Measurements from ENCODE around the gene SCO2.

The SCO2 gene

DNA sequence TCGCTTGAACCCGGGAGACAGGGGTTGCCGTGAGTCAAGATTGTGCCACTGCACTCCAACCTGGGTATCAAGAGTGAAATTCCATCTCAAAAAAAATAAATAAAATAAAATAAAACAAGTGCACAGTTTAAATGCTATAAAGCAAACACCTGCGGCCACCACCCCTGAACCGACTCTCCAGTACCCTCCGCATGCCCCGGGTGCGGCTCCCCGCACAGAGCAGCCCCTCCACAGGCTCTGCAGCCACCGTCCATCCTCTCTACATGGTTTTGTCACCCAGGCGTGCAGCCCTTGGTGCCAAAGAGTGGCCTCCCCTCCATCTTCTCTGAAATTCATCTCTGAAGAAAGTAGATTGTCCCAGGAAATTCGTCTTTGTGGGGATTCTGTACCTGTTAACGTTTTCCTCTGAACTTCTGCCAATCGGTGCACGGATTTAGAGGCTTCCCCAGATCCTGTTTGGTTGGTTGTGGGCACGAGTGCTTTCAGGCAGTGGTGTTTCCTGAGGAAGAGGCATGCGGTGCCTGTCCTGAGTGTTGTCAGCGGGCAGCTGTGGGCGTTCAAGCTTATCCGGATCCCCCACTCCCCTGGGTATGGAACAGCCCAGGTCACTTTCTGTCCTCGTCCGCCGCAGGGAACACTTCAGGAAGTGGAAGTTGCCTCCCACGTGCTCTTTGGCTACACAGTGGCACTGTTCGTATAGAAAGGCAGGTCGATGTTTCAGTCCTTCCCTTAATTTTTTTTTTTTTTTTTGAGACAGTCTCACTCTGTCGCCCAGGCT, 34.7 kb downstream of the SCO2 start:
- no peak for DNase-seq

DNA sequence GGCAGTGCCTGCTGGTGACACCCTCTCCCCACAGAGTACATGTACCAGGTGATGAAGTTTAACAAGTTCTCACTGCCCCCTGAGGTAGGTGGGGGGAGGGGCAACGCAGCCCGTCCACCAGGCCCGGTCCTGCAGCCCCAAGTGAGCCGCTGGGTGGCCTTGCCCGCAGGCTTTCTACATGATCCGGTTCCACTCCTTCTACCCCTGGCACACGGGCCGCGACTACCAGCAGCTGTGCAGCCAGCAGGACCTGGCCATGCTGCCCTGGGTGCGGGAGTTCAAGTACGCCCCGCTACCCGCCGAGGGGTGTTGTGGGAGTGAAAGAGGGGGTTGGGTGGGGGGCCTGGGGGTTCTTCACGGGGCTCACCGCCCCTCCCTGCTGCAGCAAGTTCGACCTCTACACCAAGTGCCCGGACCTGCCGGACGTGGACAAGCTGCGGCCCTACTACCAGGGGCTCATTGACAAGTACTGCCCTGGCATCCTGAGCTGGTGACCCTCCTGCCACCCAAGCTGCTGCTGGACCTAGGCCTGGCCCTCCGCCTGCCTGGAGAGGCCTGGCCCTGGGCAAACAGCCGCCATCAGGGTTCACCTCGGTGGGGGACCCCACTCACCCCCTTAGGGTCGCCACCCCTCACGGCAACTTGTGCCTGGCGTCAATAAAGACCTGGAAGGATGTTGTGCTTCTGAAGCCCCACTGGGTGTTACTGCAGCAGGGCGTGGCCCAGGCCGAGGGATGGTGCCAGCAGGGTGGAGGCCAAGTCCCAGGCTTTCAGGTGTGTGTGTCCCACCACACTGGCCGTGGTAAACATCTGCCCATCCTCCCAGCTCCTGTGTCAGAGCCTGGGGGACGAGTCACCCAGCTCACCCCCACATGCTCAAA, 35.8 kb downstream of the SCO2 start:
- no peak for DNase-seq

DNA sequence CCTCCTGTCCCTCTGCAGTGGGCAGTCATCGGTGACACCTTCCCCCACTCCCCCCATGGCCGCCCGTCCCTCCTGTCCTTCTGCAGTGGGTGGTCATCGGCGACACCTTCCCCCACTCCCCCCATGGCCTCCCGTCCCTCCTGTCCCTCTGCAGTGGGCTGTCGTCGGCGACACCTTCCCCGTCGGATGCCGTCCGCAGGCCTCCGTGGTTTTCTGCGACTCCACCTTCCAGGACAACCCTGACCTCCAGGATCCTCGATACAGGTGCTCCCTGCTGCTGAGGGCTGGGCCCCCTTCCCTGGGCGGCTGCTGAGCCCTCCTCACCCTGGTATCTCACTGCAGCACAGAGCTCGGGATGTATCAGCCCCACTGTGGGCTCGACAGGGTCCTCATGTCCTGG, 36.5 kb downstream of the SCO2 start:
- DNase-seq, result no peak

DNA sequence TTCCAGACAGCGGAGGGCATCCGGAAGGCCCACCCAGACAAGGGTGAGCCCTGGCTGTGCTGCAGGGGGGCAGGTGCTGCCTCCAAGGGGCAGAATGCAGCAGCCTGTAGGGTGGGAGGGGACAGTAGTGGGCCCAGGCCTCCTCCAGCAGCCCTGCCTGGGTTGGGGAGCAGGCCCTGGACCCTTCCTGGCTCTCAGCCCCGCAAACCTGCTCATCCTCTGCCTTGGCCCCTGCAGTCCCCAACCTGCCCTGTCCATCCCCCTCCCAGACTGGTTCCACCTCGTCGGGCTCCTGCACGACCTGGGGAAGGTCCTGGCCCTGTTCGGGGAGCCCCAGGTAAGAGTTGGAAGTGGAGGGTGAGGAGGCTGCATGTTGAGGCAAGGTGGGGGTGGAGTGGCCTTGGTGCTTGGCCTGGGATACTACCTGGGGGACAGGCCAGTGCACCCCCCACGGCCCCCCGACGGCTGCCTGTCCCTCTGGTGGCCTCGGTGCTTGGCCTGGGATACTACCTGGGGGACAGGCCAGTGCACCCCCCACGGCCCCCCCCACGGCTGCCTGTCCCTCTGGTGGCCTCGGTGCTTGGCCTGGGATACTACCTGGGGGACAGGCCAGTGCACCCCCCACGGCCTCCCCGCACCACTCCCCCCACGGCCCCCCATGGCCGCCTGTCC, 37.3 kb downstream of the SCO2 start:
- DNase-seq, result no peak

DNA sequence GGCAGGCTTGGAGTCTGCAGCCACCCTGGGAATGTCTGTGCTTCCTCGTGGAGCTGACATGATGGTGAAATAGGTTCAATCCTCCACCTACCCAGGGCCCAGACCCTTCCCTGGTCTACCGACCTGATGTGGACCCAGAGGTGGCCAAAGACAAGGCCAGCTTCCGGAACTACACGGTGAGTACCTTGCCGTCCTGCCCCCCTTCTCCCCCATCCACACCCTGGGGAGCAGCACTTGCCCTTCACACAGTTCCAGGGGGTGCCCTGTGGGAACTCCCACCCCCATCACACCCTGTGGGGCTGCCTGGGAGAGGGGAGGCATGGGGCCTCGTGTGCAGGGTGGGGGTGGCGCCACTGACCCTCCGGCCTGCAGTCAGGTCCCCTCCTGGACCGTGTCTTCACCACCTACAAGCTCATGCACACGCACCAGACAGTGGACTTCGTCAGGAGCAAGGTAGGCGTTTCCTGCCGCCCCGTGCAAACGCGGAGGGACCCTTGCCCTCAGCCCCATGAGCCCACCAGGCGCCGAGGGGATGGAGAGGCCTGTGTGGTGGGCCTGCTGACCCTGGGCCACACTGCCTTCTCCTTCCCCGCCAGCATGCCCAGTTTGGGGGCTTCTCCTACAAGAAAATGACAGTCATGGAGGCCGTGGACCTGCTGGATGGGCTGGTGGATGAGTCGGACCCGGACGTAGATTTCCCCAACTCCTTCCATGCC, 38.0 kb downstream of the SCO2 start:
- DNase-seq, result no peak

DNA sequence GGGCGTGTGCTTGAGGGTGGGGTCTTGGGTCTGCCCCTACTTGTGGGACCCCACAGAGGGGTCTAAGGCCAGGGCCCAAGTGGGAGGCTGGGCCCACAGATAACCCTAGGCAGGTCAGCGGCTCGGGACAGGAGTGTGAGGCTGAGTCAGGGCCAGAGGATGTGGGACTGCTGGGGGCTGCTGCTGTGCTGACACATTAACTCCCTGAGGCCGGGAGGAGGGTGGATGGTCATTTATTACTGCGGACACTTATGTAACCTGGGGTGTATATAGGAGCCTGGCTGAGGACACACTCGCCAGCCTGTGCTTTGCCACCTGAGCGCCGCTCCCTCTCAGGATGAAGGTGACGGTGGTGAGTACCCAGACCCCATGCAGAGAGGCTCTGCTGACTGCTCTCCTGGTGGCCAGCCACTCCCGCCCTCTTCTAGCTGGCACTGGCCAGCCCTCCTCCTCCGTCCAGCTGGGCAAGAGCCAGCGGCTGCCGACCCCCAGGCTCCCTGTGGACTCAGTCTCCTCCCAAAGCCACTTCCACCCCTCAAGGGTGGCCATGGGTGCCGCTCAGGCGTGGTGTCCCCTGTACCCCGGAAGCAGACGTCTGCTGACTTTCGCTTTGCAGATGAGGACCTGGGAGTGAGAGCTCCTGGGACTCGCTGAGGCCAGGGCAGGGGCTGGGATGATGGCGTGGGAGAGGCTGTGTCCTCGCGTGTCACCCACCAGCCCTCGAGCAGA, 38.7 kb downstream of the SCO2 start, which contains the start of gene MIOX:
Gene MIOX, plus strand, starts transcription at position 299 of the 729 bp plus-strand sequence. Its CDS starts 39 bp downstream, at position 338.
- no peak for DNase-seq

DNA sequence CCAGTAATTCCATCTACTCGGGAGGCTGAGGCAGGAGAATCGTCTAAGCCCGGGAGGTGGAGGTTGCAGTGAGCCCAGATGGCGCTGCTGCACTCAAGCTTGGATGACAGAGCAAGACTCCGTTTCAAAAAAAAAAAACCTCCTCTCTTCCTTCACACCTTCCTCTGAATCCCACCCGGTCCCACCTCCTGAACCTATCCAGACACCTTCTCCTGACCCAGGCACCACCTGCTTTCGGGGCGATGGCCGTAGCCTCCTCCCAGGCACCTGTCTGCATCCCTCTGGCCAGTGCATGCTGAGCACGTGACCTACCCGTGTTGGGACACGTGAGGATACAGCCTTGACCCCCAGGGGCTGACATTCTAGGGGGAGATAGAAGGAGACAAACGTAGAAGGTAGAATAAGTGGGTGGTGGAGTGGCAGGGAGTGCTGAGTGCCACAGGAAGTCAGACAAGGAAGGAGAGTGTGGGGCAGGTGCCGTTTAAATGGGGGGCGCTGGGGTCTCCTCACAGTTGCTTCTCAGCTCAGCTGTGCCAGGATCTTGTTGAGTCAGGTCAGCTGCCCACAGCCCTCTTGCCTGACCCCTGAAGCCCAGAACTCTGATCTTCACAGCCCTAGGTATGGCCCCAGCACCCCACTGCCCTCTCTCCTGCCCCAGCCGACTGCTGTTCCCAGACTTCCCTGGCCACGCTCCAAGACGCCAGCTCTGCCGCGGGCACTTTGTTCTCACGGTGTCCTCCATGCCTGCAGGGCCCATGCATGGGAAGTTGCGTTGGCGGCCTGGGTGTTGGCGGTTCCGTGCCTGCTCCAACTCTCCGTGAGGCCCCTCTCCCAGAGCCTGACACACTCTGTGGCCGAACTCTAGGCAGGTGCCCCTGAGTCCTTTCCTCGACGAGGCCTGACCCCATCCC, 39.9 kb downstream of the SCO2 start:
- DNase-seq, result no peak

DNA sequence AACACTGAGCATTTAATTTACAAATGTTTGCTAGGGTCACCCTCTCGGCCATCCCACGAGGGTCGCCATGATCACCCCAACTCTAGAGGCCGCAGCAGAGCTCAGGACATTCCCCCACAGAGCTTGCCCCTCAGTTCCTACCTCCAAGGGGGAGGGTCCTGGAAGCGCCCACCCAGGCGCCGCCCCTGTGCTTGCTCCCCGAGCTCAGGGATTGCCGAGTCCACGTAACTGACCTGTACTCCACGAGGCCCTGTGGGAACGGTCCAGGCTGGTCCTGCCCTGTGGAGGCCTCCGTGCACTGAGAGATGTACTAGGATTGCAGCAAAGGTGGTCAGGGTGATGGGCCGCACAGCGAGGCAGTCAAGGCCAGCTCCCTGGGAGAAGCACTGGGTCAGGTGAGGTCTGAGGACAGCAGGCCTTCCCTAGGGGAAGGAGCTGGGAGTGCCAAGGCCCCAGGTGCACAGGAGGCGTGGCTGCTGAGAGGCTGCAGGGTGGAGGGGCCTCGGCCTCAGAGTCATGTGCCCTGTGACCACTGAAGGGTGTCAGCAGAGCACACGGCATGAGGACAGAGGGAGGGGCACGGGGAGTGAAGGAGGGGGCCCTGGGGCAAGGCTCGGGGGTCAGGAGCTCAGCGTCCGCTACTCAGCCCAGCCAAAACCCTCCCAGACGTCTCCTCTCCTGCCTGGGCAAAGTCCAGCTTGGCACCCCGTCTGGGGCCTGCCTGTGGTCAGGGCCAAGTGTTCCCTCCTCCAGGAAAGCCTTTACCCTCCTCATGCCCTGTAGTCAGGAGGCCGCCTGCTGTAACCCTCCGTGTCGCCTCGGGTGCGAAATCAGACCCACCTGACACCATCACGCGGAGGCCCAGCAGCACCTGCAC, 41.2 kb downstream of the SCO2 start:
- DNase-seq, result no peak

DNA sequence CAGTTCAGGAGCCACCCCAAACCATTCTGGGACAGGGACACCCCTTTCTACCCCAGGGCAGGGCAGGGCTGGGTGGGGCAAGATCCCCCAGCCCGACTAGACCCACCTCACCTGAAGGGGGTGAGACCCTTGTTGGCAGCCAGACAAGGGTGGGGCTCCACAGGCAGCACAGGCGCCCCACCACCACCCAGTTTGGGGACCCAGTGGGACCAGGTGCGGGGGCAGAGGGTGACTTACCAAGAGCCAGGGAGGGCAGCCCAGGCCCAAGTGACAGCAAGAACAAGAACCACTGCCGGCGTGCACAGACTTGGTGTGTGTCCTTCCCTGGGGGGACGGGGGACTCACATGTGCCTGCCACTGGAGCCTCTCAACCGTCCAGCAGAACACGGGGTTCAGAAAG, 41.8 kb downstream of the SCO2 start:
- no peak for DNase-seq

DNA sequence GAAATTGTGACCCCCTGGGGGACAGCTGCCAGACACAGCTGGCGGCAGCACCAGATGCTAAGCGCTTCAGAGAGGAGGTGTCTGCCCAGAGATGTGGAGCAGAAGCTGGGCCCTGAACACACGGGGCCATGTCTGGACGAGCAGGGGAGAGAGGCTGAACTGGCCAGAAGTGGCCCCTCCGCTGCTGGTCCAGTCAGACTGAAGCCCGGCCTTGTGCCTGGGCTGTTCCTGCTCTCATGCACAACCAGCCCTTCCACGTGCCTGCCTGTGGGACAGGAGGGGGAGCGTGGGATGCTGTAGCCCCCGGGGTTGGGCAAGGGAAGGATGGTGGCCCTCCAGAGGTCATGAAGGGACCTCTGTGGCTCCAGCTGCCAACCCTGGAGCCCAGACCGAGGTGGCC, 42.3 kb downstream of the SCO2 start:
- DNase-seq, result no peak

DNA sequence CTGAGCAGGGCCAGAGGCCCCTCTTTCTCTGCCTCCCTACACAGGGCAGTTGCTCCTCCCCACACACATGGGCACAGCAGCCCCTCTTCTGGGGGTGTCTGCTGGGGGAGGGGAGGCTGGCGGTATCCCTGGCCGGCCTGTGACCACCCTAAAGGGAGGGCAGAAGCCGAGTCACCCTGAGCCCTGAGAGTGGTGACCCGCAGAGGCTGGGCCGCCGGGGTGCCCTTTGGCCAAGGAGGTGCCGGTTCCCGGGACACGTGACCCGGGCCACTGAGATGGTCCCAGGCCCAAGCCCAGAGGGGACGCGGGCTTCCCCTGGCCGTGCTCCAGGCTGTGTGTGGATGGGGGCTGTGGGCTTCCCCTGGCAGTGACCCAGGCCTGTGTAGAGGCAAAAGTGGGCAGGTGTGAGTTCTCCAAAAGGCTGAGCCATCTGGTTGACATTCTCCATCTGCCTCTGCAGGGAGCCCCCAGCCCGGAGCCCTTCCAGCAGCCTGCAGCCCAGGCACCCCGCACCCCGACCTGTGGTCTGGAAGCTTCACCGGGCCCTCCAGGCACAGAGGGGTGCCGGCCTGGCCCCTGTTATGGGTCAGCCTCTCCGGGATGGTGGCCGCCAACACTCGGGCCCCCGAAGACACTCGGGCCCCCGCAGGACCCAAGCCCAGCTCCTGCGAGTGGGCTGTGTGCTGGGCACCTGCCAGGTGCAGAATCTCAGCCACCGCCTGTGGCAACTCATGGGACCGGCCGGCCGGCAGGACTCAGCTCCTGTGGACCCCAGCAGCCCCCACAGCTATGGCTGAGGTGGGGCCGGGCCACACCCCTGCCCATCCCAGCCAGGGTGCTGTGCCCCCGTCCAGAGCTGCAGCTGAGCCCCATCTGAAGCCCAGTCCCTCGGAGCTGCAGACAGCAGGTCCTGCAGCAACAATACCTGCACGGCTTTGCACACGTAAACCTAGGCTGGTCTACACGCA, 43.0 kb downstream of the SCO2 start:
- DNase-seq, result no peak

DNA sequence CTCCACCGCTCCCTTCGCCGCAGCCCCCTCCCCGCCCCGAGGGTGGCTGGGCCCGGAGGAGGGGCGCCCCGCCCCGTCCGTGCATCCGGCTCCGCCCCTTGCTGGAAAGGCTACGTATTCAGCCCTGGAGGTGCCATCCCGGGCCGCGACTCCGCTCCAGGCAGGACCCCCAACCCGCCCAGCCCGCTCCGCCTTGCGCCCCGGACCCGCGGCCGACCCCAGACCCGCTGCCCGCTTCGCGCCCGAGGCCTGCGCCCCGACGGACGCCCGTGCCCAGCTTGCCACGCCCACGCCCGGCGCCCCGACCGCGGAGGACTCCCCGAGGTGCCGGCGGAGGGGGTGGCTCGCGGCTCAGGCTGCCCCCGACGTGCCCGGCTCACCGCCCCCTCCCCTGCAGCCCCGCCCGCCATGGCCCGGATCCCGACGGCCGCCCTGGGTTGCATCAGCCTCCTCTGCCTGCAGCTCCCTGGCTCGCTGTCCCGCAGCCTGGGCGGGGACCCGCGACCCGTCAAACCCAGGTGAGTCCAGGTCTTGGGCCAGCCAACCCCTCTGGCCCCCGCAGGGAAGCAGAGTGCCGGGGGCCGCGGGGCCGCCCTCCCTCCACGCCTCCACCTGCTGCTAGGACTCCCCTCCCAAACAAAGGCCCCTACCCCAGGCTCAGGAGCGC, 43.8 kb downstream of the SCO2 start, which contains the start of gene ADM2:
Gene ADM2, plus strand, starts transcription at position 104 of the 667 bp plus-strand sequence. Its CDS starts 305 bp downstream, at position 409.
- peak; percentile 47 to 51 for DNase-seq

DNA sequence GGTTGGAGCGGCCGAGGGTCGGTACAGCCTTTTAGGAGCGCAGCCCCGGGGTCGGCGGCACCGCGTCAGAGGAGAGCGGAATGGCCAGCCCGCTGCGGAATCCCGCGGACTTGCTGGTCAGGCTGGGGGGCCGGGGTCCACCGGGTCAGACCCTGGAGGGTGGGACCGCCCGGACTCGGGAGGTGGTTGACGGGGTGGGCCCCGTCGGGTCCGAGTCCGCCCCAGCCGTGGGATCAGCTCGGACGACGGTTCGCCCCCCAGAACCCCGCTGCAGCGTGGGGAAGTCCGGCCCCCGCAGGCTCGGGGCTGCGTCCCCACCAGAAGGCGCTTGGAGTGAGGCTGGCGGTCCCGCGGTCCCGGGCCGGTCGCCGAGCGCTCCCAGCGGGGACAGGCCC, 44.4 kb downstream of the SCO2 start:
- DNase-seq, result no peak

DNA sequence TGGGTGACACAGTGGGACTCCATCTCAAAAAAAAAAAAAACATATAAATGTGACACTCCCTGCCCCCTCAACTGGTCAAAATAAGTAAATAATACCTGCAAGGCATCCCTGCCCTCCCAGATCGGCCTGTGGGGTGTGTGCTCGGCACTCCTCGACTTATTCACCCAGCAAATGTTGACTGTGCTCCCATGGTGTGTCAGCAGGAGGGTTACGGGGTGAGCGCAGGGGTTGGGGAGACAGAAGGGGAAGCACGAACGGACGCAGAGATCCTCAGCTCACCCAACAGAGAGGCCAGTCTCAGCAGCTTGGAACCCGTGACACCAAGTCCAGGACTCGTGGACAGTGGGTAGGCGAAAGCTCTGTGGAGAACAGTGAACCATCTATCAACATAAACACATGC, 45.7 kb downstream of the SCO2 start:
- DNase-seq, result no peak

DNA sequence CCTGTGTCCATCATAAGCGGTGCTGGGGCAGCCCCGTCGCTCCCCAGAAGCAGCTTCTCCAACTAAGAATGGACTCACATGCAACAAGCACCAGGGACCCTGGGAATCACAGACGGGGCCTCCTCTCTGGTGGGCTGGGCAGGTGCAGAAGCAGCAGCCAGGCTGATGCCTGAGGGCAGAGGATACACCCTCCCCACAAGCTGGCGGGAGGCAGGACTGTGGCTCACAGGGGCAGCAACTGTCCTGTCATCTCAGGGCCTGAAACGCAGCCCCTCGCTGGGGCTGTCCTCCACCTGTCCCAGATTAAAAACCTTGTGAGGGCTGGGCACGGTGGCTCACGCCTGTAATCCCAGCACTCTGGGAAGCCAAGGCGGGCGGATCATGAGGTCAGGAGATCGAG, 47.5 kb downstream of the SCO2 start:
- DNase-seq, result no peak

DNA sequence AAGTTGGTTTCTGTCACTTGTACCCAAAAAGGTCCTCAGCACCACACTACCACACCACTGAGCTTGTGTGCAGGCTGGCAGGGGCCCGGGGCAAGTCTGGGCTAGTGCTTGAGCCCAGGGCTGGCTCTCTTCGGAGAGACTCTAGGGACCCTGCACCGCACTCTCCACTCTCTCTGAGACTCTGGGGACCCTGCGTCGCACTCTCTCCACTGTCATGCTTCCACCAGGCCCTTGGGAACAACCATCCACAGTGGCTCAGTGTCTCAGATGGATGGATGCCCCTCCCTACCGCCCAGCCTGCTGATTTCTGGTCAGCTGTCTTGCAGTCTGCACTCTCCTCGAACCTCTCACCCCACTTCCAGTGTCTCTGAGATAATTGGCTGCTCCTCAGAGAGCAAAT, 48.5 kb downstream of the SCO2 start:
- no peak for DNase-seq

DNA sequence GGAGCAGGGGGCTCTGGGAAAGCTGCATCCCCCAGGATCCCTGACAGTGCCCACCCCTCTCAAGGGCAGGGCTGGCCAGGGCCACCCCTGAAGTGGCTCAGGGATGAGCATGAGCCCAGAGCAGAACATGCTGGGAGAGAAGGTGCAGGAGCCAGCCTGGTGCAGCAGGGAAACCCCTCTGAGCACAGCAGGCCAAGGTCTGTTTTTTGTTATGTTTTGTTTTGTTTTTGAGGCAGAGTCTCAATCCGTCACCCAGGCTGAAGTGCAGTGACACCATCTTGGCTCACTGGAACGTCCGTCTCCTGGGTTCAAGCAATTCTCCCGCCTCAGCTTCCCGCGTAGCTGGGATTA, 49.8 kb downstream of the SCO2 start:
- no peak for DNase-seq
